Measurements from ENCODE around the gene TRAPPC3L. TPM values are rescaled to one million over a fixed set of nuclear protein-coding genes. Genes with fewer than 3 reads are reported as not detected.

The TRAPPC3L gene
- total and polyA plus RNA-seq, 9 of the 15 experiments (the other 6 are each of a cell fraction or from before 2014, with no cell fraction given) = not detected

DNA sequence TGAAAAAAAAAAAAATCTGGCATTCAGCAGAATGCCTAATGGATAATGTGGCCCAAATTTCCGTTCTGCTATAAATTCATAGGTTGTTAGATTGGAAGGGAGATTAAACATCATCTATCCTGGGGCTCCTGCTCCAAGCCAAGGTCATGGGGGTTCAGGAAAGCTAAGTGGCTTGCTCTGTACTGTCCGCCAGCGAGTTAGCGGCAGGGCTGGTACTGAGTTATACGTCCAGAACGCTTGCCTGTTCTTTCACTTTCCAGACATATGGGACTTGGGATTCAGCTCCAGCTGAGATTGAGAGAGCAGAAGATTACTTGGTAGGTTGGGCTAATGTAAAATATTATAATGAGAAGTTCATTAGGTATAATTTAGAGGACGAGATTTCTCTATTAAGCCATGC lies 26.7 kb upstream of the TRAPPC3L start:
- peak overlapping the region; percentile 83 for H3K27ac ChIP-seq (ENCODE audit: extremely low read depth, low read depth, low read length)
- H2AFZ ChIP-seq (ENCODE audit: low read depth, low read length) = 0 out of 2 replicates have a peak overlapping the region, but pooled peaks have one; percentile 89
- no peaks in the 10 kb centered on the region for H3K9me3 ChIP-seq (replicated peaks; ENCODE audit: control insufficient read depth, insufficient read depth, low read depth, low read length)
- peak; percentile 48 for FAIRE-seq
- peaks cover 62% of the 10 kb centered on the region for H3K79me2 ChIP-seq (ENCODE audit: control insufficient read depth, insufficient read depth, low read length)
- intact Hi-C loops (cut with micrococcal nuclease) (no loop called here), in situ Hi-C loops (cut with MboI) (no loop called here)
- 0% methylated on average over 7 of the region's 7 CpGs for WGBS (ENCODE audit: insufficient coverage, low coverage, missing lambda C conversion rate)
- H4K20me1 ChIP-seq (replicated peaks; ENCODE audit: control insufficient read depth, insufficient read depth, low read length) = no peaks in the 10 kb centered on the region
- peak overlapping the region; percentile 74 to 86; a peak in 3 of 4 replicates for H3K9ac ChIP-seq (ENCODE audit: insufficient read depth in 1 of 2, low read depth in 2 of 2, low read length in 2 of 2)
- peaks cover 37% of the 10 kb centered on the region for H3K36me3 ChIP-seq (ENCODE audit: control insufficient read depth, insufficient read depth, low read length)
- POLR2A ChIA-PET = interaction anchor here (1.1 to 2.5 kb wide), 4 partner anchors 10 to 43 kb away, joined by 3 to 11 read pairs (median 4); no protein-coding TSS in a partner anchor
- CTCF ChIA-PET (ENCODE audit: low intra/inter-chr PET ratio) = no interaction called here
- ATAC-seq = peak; percentile 55
- peak; percentile 13 to 60 (median 27) for DNase-seq (ENCODE audit: extremely low read depth in 1 of 4, low spot score in 3 of 4)
- BruUV-seq (replicated peaks) = no TSS peak
- H3K4me2 ChIP-seq (ENCODE audit: insufficient read depth, low read length) = peak overlapping the region; percentile 85
- H3K4me3 ChIP-seq = peak overlapping the region; percentile 82
- peaks cover 0 to 22% of the 10 kb centered on the region in 2 experiments; a peak in 4 of 5 replicates for H3K4me1 ChIP-seq (replicated peaks in 1 of 2; ENCODE audit: control insufficient read depth in 2 of 2, insufficient read depth in 2 of 2, low read length in 2 of 2)
- TF ChIP-seq RAD51 (IDR thresholded peaks at IDR 0.05; ENCODE audit: borderline replicate concordance, low read depth) (no peak), RCOR1 (IDR thresholded peaks at IDR 0.05; ENCODE audit: borderline replicate concordance in 1 of 2, low read depth in 2 of 2, low read length in 2 of 2) (0 out of 4 replicates have a peak, but pooled peaks of 1 of the 2 experiments have one; percentile 10)
- no peaks in the 10 kb centered on the region for H3K27me3 ChIP-seq (ENCODE audit: control insufficient read depth in 2 of 2, insufficient read depth in 2 of 2, low read length in 2 of 2)
- no peaks in the 10 kb centered on the region for H3K9me1 ChIP-seq (ENCODE audit: control insufficient read depth, insufficient read depth, low read length)

DNA sequence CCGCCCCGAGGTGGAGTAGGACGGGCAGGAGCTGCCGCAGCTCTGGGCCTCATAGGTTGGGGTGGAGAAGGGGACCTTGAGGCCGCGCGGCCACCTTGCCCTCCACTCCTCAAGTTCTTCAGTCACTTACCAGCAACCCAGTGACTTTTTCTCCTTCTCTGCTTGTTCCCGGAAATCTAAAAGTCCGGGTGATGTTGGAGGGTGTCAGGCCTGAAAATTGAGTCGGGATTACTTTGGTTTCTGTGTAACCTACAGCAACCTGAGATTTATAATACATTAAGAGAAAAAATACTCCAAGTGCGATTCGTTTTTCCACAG lies 26.2 kb upstream of the TRAPPC3L start:
- no peaks in the 10 kb centered on the region for H3K27me3 ChIP-seq (ENCODE audit: control insufficient read depth in 2 of 2, insufficient read depth in 2 of 2, low read length in 2 of 2)
- H3K4me1 ChIP-seq (replicated peaks in 1 of 2; ENCODE audit: control insufficient read depth in 2 of 2, insufficient read depth in 2 of 2, low read length in 2 of 2) = peaks cover 0 to 22% of the 10 kb centered on the region in 2 experiments; a peak in 4 of 5 replicates
- in situ Hi-C loops (cut with MboI) (no loop called here), intact Hi-C loops (cut with micrococcal nuclease) (loop anchor here (2.0 kb wide), 1 partner anchor 293 kb away; the partner anchor contains the start of gene TSPYL1)
- POLR2A ChIA-PET = interaction anchor here (0.6 to 2.5 kb wide), 8 partner anchors 9 to 1608 kb away, joined by 3 to 11 read pairs (median 3); partner anchors contain the start of gene TSPYL1
- peak overlapping the region; percentile 85 for H3K4me2 ChIP-seq (ENCODE audit: insufficient read depth, low read length)
- no peaks in the 10 kb centered on the region for H4K20me1 ChIP-seq (replicated peaks; ENCODE audit: control insufficient read depth, insufficient read depth, low read length)
- 0% methylated on average over 12 of the region's 12 CpGs for WGBS (ENCODE audit: insufficient coverage, low coverage, missing lambda C conversion rate)
- H2AFZ ChIP-seq (ENCODE audit: low read depth, low read length) = peak overlapping the region; percentile 89
- peak overlapping the region; percentile 83 for H3K27ac ChIP-seq (ENCODE audit: extremely low read depth, low read depth, low read length)
- CTCF ChIA-PET (ENCODE audit: low intra/inter-chr PET ratio) = no interaction called here
- H3K36me3 ChIP-seq (ENCODE audit: control insufficient read depth, insufficient read depth, low read length) = peaks cover 32% of the 10 kb centered on the region
- peaks cover 58% of the 10 kb centered on the region for H3K79me2 ChIP-seq (ENCODE audit: control insufficient read depth, insufficient read depth, low read length)
- H3K9me3 ChIP-seq (replicated peaks; ENCODE audit: control insufficient read depth, insufficient read depth, low read depth, low read length) = no peaks in the 10 kb centered on the region
- DNase-seq (ENCODE audit: extremely low read depth in 1 of 4, low spot score in 3 of 4) (no peak), ATAC-seq (no peak), FAIRE-seq (no peak)
- peak overlapping the region; percentile 86 to 97 for H3K9ac ChIP-seq (ENCODE audit: insufficient read depth in 1 of 2, low read depth in 2 of 2, low read length in 2 of 2)
- H3K9me1 ChIP-seq (ENCODE audit: control insufficient read depth, insufficient read depth, low read length) = no peaks in the 10 kb centered on the region
- BruUV-seq (replicated peaks) = TSS peak; percentile 42
- H3K4me3 ChIP-seq = peak overlapping the region; percentile 82
- TF ChIP-seq, protein P1, sequence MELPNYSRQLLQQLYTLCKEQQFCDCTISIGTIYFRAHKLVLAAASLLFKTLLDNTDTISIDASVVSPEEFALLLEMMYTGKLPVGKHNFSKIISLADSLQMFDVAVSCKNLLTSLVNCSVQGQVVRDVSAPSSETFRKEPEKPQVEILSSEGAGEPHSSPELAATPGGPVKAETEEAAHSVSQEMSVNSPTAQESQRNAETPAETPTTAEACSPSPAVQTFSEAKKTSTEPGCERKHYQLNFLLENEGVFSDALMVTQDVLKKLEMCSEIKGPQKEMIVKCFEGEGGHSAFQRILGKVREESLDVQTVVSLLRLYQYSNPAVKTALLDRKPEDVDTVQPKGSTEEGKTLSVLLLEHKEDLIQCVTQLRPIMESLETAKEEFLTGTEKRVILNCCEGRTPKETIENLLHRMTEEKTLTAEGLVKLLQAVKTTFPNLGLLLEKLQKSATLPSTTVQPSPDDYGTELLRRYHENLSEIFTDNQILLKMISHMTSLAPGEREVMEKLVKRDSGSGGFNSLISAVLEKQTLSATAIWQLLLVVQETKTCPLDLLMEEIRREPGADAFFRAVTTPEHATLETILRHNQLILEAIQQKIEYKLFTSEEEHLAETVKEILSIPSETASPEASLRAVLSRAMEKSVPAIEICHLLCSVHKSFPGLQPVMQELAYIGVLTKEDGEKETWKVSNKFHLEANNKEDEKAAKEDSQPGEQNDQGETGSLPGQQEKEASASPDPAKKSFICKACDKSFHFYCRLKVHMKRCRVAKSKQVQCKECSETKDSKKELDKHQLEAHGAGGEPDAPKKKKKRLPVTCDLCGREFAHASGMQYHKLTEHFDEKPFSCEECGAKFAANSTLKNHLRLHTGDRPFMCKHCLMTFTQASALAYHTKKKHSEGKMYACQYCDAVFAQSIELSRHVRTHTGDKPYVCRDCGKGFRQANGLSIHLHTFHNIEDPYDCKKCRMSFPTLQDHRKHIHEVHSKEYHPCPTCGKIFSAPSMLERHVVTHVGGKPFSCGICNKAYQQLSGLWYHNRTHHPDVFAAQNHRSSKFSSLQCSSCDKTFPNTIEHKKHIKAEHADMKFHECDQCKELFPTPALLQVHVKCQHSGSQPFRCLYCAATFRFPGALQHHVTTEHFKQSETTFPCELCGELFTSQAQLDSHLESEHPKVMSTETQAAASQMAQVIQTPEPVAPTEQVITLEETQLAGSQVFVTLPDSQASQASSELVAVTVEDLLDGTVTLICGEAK (IDR thresholded peaks at IDR 0.05) = peak; percentile 7; the same call in 1 of the 2 replicates
- TF ChIP-seq, protein P1 (CRISPR knock-in tag; IDR thresholded peaks at IDR 0.05) = no peak
- 0 out of 2 replicates have a peak, but pooled peaks have one; percentile 4 for TF ChIP-seq SMAD4 (CRISPR knock-in tag; conservative IDR thresholded peaks at IDR 0.05)
